NCI-H1048 (cell line): ENCODE measurements around the gene ECHS1.

Source experiments
- DNase-seq: peaks from one replicate; lab custom pipeline; 2025; lab: John Stamatoyannopoulos, UW

ECHS1 gene

DNA sequence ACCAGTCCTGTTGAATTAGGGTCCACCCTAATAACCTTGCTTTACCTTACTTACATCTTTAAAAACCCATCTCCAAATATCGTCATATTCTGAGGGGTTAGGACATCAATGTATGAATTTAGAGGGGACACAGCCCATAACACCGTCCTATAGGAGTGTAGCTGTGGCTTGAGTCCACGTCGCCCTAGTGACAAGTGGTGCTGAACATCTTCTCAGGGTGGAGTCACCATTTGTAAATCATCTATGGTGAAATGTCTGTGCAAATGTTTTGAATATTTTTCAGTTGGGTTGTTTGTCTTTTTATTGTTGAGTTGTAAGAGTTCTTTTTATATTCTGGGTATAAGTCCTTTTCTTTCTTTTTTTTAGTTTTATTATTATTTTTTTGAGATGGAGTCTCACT lies 31.2 kb downstream of the ECHS1 start:
- DNase-seq: no peak

DNA sequence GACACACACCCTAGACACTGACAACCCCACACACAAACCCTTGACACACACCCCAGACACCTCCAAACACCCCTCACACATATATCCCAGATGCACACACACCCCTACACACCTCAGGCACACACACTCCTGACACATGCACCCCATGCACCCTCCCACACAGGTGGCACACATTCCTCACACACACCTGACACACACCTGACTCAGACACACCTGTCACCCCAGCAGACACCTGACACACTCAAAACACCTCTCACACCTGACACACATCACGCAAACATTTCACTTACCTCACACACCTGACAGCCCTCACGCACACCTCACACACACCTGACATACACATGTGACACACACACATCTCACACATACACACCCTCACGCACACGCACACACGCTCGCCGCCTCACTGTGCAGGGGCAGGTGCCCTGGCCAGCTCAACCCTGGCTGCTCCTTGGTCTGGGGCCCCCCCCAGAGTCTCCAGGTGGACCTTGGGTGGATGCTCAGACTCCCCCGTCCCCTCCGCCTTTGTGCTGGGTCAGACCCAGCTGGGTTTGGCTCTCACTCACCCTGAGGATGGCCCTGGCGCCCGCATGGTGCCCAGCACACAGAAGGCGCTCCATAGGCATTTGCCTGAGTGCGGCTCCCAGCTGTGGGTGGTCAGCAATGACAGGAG lies 33.3 kb downstream of the ECHS1 start:
- DNase-seq: no peak

DNA sequence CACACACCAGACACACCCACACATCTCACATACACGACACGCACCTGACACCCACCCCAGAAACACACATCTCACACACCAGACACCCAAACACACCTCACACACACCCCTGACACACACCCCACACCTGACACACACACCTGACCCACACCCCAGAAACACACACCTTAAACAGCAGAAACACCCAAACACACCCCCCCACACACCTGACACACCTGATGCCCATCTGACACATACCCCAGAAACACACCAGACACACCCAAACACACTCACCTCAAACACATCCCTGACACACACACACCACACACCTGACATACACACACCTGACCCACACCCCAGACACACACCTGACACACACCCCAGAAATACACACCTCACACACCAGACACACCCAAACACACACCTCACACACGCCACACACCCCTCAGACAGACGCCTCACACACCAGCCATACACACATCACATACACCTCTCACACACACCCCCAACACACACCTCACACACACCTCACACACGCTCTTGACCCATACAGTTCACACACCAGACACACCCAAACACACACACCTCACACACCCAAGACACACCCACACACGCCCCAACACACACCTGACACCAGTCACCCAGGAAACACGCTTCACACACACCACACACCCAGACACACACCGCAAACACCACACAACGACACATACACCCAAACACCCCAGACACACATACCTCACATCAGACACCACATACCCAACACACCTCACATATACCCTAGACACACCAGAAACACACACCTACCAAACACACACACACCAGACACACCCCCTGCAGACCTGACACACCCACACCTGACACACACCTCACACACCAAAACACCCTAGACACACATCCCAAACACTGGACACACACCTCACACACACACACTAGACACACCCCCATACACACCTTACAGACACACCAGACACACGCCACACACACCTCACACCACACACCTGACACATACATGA lies 34.8 kb downstream of the ECHS1 start:
- no peak for DNase-seq

DNA sequence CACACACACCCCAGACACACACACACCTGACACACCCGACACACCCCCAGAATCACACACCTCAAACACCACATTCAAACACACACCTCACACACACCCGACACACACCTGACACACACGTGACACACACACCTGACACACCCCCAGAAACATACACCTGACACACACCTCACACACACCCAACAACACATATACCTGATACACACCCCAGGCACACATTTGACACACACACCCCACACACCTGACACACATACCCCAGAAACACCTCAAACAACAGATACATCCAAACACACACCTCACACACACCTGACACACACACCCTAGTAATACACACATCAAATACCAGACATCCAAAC lies 35.8 kb downstream of the ECHS1 start:
- DNase-seq: no peak

DNA sequence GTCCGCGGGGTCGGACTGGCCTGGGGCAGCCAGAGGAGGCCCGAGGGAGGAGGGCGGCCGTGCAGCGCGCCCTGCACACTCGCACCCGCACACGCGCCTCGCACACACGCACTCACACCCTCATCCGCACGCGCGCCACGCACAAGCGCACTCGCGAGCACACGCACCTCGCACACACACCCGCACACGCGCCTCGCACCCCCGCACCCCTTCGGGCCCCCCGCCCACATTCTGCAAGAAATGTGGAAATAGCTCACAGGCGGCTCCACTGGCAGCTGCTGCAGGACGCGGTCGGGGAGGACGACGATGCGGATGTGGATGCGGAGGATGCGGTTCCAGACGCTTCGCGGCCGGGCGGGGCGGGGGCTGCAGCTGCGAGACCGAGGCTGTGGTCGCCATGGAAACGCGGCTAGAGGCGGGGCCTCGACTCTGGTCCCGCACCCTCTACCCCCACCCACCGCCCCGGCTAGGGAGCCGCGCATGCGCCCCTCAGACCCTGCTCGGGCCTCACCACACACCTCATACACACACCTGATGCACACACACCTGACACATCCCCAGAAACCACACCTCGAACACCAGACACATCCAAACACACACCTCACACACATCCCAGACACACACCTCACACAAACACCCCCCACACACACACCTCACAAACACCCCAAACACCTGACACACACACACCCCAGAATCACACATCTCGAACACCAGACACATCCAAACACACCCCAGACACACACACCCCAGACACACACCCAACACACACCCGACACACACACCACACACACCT lies 36.4 kb downstream of the ECHS1 start, which contains the start of gene CALY:
Gene CALY, minus strand, starts transcription at position 320 of the 793 bp plus-strand sequence. CDS start 7,907 bp downstream, outside the sequence.
- DNase-seq: no peak

DNA sequence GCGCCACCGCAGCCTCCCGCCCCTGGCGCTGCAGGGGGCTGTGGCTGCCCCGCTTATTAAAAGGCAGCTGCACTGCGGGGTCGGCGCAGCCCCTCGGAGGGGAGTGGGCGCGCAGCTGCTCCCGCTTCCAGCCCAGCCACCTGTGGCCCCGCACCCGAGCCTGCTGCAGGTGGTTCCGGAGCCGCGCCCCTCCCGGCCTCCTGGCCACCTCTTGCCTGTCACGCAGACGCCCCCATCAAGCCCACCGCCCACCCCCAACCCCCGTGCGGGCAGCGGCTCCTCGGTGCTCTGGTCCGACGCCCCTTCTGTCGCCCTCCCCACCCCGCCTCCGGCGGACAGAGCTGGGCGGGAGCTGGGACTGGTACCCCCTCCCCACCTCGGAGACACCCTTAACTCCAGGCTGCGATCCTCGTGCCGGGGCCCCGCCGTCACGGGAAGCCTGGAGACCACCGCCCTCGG lies 37.0 kb downstream of the ECHS1 start:
- no peak for DNase-seq

DNA sequence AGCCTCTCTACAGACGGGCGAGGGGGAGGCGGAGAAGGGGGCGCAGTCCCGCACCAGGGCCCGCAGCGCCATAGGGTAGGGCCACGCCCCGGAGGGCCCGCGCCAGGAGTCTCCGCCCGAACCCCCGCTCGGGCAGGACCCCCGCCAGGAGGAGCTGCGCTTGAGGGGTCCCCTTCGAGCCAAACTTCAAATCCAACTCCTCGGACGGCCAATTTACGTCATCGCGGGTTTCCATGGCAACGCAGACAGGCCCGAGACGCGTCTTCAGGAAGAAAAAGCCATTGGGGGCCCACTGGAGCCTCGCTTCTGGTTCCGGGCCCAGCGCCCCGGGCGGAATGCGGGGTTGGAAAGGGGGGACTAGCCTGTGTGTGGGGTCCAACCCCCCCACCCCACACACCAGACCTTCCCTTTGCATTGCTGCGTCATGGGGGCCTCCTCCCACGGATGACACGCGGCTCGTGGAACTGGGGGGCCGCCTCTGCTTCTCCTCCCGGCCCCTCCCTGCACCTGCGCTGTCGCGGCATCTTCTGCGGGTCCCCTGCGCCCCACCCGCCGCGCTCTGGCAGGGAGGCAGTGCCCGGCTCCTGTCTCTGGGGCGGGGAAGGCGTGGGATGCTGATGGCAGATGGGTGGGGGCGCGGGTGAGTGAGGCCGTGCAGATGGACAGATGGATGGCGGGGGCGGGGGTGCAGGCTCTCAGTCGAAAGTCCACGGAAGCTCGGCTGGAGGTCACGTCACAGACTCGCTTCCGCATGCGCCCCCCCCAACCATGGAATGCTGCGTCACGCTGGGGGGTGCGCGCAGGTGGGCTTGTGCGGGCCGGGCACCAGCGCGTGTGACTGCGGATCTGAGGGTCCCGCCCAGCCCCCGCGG lies 37.7 kb downstream of the ECHS1 start:
- DNase-seq: no peak

DNA sequence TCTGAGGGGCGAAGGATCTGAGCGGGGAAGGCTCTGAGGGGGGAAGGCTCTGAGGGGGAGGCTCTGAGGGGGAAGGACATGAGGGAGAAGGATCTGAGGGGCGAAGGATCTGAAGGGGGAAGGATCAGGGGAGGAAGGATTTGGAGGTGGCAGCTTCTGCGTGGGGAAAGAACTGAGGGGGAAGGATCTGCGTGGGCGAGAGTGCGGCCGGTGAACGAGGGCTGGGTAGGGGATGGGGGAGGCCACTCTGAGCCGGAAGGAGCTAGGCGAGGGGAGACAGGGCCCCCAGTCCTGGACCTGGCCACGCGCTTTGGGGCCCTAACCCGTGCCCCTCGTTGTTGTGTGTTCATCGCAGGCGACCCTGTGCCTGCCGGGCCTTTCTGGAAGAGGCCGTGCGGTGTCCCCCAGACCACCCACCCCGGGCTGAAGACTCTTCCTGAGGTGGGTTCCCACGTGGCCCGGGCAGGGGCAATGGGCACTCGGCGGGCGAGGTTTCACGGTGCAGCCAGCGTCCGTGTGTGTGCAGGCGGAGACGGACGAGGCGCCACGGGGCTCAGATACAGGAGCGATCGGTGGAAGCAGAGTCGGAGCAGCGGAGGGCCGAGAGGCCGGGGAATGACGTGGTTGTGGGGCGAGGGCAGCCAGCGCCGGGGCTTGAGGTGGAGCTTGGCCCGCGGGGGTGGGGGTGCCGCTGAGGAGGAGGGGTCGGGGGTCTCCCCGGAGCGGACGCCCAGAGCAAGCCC lies 38.5 kb downstream of the ECHS1 start:
- DNase-seq: no peak

DNA sequence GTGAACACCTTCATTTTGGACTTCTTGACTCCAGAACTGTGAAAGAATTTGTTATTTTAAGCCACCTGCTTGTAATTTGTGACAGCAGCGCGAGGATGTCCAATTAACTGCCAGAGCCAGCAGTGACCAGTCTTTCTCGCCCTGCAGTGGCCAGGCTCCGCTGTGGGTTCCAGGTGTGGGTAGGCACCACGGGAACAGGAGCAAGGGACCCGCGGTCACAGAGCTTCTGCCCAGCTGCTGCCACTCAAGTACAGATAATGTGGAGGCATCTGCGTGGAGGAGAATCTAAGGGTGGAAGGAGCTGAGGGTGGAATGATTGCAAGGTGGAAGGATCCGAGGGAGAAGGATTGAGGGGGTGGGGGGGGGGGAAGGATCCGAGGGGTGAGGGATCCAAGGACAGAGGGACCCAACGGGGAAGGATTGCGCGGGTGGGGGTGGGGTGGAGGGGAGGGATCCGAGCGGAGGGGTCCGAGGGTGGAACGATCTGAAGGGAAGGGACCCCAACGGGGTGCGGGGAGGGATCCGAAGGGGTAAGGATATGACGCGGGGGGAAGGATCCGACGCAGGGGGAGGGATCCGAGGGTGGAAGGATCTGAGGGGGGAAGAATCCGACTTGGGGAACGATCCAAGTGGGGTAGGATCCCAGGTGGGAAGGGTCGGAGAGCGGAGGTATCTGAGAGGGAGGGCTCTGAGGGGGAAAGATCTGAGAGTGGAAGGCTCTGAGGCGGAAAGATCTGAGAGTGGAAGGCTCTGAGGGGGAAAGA lies 40.0 kb downstream of the ECHS1 start:
- no peak for DNase-seq

DNA sequence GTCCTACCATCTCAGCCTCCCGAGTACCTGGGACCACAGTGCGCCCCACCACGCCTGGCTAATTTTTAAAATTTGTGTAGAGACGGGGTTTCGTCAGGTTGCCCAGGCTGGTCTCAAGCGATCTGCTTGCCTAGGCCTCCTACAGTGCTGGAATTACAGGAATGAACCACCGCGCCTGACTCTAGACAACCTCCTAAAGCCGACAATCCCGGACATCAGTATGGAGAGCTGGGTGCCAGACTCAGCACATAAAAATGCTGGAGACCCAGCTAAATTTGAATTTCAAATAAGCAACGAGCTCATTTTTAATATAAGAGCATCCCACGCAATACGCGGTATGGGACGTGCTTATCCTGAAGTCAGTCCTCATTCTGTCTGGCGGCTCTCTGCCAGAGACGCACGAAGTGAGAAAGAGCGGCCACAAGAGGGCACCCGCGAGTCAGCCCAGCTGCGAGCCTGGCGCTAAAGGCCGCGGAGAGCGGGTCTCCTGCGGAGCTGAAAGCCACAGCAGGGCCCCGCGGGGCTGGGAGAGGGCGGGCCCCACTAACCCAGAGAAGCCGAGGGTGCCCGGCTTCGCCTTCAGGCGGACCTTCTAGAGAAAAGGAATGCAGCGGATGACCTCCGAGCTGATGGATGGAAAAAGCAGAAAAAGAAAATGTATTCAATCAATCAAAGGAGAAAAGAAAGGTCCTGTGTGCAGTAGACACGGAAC lies 43.5 kb downstream of the ECHS1 start:
- DNase-seq: peak; percentile 67

DNA sequence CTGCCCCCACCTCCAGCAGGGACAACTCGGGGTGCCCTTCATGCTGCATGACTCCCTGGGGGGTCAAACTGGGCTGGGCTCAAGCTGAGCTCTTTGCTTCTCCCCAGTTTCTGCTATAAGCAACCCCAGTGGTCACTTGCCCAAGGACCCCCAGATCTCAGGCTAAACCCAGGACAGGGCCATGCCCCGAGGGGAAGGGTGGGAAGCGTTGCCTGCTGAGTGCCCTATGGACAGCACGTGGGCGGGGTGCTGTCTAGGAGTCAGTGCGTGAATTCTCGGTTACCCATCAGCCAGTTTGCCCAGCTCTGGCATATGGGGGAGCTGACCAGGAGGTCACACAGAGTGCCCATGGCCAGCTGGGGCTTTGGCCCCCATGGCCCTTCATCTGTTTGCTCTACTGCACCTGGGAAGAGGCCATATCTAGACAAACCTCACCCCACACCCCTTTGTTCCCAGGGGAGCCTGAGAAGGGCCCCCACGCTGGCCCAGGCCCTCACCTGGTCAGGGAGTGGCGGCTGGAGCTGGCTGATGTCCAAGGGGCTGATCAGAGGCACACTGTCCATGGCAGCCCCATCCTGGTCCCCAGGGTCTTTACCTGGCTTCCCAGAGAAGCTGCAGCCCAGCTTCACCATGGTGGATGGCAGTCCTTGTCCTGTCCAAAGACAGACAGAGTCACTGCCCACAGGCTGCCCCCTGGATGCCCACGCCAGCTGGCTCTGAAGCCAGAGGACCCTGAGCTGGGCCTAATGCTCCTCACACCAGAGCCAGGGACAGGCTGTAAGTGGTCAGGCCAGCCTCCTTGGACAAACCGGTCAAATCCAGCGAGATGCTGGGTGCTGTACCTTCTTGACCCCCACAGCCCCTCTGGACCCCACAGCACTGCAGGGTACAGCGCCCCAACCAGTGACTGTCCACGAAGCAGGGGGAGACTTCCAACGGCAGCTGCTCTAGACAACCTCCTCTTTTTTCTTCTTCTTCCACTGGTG lies 44.5 kb downstream of the ECHS1 start:
- no peak for DNase-seq

DNA sequence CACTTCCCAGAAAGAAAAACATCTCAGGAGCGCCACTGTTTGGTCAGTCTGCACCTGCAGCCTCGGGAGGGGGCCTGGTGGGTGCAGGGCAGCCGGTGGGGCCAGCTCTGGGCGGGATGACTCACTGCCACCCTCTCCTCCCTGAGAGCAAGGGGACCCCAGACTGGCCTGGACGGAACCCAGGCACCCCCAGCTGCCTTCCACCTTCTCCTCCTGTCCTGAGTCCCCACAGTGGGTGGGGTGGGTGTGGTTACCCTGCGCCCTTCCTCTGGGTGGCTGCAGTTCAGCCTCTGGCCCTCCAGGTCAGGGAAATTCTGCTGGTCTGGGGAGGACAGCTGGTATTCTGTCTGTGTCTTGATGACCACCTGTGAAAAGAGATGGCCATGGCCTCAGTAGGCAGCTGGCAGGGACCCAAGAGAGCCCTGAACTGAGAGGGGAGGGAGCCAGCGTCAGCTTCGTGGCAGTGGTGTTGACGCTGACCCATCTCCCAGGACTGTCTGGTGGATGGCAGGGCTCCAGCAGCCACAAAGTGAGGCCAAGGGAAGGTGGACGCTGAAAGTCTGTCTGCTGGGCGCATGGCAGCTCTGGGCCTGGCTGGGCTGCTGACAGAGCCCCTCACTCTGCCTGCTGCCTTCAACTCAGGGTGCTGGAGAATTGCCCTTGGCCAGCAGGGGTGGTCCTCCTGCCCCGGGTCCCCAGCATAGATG lies 45.4 kb downstream of the ECHS1 start:
- no peak for DNase-seq

DNA sequence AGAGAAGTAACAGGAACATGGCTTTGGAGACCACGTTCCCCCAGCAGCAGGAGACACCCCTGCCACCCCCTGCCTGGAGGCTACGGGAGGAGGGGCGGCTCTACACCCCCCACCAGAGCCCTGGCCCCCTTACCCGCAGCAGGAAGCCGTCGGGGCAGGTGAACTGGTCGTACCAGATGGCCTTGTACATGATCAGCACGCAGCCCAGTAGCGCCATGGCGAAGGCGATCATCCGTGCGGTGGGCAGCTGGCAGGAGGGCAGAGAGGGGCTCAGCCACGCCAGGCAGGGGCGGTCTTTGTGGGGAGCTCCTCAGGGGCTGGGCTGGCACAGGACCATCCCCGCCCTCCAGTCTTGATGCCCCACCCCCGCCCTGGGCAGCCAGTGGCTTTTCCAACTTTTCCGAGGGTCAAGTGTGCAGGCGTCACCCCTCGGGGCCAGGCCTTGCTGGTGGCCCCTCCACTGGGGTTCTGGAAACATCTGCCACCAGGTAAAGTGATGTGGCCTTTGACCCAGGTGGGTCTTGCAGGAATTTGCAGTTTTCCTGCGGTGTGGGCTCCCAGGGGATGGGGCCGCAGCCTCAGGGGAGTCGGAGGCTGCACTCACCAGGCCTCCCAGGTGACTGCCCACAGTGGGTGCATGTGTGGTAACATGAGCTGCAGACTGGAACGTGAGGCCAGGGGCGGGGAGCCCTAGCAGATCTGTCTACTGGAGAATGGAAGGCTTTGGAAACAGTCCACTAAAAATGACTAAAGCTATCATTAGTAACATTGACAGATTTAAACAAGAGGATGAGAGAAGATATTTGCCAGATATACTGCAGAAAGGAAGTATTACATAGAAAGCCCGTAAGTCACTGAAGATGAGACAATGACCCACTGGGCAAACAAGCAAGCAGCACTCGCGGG lies 46.2 kb downstream of the ECHS1 start:
- DNase-seq: no peak

DNA sequence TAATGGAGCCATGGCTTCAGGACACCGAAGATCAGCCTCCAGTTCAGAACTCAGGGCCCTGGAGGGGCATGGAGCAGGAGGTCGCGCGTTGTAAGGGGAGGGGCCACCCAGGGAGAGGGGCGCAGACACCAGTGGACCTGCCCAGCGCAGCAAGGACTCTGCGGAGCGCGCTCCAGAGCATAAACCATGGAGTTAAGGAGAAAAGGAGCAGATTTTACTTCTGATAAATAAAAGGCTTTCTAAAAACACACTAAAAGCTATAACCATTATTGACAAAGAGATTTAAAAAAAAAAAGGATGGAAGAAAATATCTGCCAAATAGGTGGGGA lies 47.0 kb downstream of the ECHS1 start:
- DNase-seq: no peak

DNA sequence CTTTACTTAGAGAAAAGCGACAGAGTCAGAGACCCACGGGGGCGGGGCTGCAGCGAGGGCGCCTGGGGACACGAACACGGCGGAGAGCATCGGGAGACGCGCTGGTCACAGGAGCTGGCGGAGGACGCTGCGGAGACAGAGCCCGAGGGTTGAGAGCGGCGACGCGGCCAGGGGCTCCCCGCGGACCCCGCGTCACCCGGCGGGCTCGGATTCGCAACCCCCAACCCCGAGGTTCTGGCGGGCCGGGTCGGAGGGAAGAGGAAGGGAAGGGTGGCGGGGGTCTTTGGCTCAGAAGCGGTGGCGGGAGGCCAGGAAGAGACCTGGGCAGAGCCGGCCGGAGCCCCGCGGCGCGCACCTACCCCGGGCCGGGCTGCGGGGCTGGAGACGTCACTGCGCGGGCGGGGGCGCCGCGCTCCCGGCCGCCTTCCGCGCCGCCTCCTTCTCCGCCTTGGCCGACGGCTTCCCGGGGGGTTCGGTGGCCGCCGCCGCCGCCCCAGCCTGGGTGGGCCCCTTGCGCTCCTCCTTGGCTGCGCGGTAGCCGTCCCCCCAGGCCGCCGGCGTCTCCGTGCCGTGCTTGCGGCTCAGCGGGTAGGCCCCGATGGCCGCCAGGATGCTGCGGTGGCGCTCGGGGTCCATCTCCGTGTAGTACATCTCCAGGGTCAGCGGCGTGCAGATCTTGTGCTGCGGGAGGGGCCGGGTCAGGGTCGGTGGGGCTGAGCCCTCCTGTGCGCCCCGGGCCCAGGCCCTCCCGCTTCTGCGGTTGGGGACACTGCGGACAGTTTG lies 47.5 kb downstream of the ECHS1 start:
- no peak for DNase-seq

DNA sequence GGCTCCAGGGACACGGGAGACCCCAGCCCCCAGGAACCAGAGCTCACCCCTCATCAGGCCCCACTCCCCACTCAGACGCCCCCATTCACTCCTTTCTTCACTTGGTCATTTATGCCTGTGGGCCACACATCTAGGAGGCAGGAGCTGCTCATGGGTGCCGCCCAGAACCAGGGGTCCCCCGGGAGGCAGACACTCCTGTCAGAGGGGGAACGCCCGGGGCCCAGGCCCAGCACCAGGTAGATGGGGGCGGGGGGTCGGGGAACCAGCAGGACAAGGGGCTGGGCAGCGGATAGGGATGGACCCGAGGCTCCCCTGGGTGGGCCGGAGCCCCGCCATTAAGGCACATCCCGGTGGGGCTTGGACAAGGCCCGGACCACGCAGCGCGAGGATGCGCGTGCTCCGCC lies 48.3 kb downstream of the ECHS1 start:
- DNase-seq: no peak
